ENCODE data around the gene FAM131C.
"Not testable (repeated sequence)": the region's sequence is repeated elsewhere in the genome, so short reads cannot be mapped to it uniquely, and the experiment has no call there.

The FAM131C gene

GRCh38 chr1:16073490-16074119, at the start of gene FAM131C:
Gene FAM131C, minus strand, starts transcription at chr1:16073651. Its CDS starts 209 bp downstream, at chr1:16073442.
- DNase-seq (ENCODE audit: low spot score) = no peak

- DNase-seq (ENCODE audit: low spot score) = no peak
Measured at GRCh38 chr1:16122916-16123315, 49.5 kb upstream of the FAM131C start.

GRCh38 chr1:16122350-16122881, 49.0 kb upstream of the FAM131C start:
- DNase-seq (ENCODE audit: low spot score) = no peak

GRCh38 chr1:16120940-16121410, 47.5 kb upstream of the FAM131C start:
- DNase-seq (ENCODE audit: low spot score) = no peak

- DNase-seq (ENCODE audit: low spot score) = no peak
Measured at GRCh38 chr1:16120407-16120806, 47.0 kb upstream of the FAM131C start.

GRCh38 chr1:16119926-16120325, 46.5 kb upstream of the FAM131C start:
- DNase-seq (ENCODE audit: low spot score) = no peak

GRCh38 chr1:16119504-16119903, 46.1 kb upstream of the FAM131C start:
- no peak for DNase-seq (ENCODE audit: low spot score)

GRCh38 chr1:16118706-16119105, 45.3 kb upstream of the FAM131C start:
- DNase-seq (ENCODE audit: low spot score) = no peak

- DNase-seq (ENCODE audit: low spot score) = no peak
Measured at GRCh38 chr1:16117936-16118335, 44.5 kb upstream of the FAM131C start.

- no peak for DNase-seq (ENCODE audit: low spot score)
Measured at GRCh38 chr1:16117369-16117768, 43.9 kb upstream of the FAM131C start.

GRCh38 chr1:16116625-16117024, 43.2 kb upstream of the FAM131C start:
- DNase-seq (ENCODE audit: low spot score) = no peak

- no peak for DNase-seq (ENCODE audit: low spot score)
Measured at GRCh38 chr1:16116002-16116401, 42.6 kb upstream of the FAM131C start.

- DNase-seq (ENCODE audit: low spot score) = no peak
Measured at GRCh38 chr1:16115468-16115983, 42.1 kb upstream of the FAM131C start.

- no peak for DNase-seq (ENCODE audit: low spot score)
Measured at GRCh38 chr1:16114527-16115467, 41.3 kb upstream of the FAM131C start.

GRCh38 chr1:16112596-16113555, 39.4 kb upstream of the FAM131C start:
- DNase-seq (ENCODE audit: low spot score) = no peak

GRCh38 chr1:16111771-16112595, 38.5 kb upstream of the FAM131C start:
- DNase-seq (ENCODE audit: low spot score) = no peak

GRCh38 chr1:16110884-16111283, 37.4 kb upstream of the FAM131C start:
- no peak for DNase-seq (ENCODE audit: low spot score)

GRCh38 chr1:16110456-16110855, 37.0 kb upstream of the FAM131C start:
- DNase-seq (ENCODE audit: low spot score) = no peak

- DNase-seq (ENCODE audit: low spot score) = no peak
Measured at GRCh38 chr1:16109571-16109970, 36.1 kb upstream of the FAM131C start.

GRCh38 chr1:16107039-16107438, 33.6 kb upstream of the FAM131C start:
- not testable (repeated sequence) for DNase-seq (ENCODE audit: low spot score)

GRCh38 chr1:16101623-16102022, 28.2 kb upstream of the FAM131C start:
- DNase-seq (ENCODE audit: low spot score) = no peak

All from hematopoietic multipotent progenitor cell treated with erythropoietin and hydrocortisone succinate and interleukin-3 and kit ligand, for 15 days (in vitro differentiated cells).